H1 (cell line): ENCODE measurements around the gene HMG20A.

Experiments
- EP300 ChIP-seq, 2 experiments: IDR thresholded peaks; 1 replicate in 1 of 2; 2 replicates in 1 of 2; pipeline ENCODE4 v1.6.1; 2011 to 2012; ENCODE audit warnings: low read depth in 2 of 2, low read length in 2 of 2, mild to moderate bottlenecking in 2 of 2, borderline replicate concordance in 1 of 2, inconsistent platforms in 1 of 2, moderate library complexity in 1 of 2
- JUND ChIP-seq: IDR thresholded peaks from 2 replicates; pipeline ENCODE4 v1.6.1; 2011; ENCODE audit warnings: mild to moderate bottlenecking, improper control_type of control experiment, low read length
- TF ChIP-seq, protein P1 (sequence below): fragments of 300-600 bp; sonication (generic); IDR thresholded peaks from 2 replicates; pipeline ENCODE4 v1.7.1; 2012; ENCODE audit warnings: low read length, moderate library complexity, mild to moderate bottlenecking, inconsistent platforms; ENCODE audit not compliant: insufficient replicate concordance
- TF ChIP-seq, protein P2 (sequence below), 3 experiments: IDR thresholded peaks; 1 replicate in 2 of 3; 2 replicates in 1 of 3; pipeline versions ENCODE4 v1.5.1 to v1.6.1; 2011; ENCODE audit warnings: low read length in 3 of 3, mild to moderate bottlenecking in 3 of 3, inconsistent platforms in 2 of 3, low read depth in 1 of 3, moderate library complexity in 1 of 3; ENCODE audit not compliant: insufficient read depth in 1 of 3; ENCODE audit errors: control extremely low read depth in 1 of 3

GRCh38 chr15:77454265-77454664, 33.6 kb downstream of the HMG20A start:
- no peak for TF ChIP-seq EP300 (IDR thresholded peaks at IDR 0.05; ENCODE audit: borderline replicate concordance in 1 of 2, low read depth in 2 of 2, low read length in 2 of 2)
- TF ChIP-seq JUND = no peak
- TF ChIP-seq, protein P1, sequence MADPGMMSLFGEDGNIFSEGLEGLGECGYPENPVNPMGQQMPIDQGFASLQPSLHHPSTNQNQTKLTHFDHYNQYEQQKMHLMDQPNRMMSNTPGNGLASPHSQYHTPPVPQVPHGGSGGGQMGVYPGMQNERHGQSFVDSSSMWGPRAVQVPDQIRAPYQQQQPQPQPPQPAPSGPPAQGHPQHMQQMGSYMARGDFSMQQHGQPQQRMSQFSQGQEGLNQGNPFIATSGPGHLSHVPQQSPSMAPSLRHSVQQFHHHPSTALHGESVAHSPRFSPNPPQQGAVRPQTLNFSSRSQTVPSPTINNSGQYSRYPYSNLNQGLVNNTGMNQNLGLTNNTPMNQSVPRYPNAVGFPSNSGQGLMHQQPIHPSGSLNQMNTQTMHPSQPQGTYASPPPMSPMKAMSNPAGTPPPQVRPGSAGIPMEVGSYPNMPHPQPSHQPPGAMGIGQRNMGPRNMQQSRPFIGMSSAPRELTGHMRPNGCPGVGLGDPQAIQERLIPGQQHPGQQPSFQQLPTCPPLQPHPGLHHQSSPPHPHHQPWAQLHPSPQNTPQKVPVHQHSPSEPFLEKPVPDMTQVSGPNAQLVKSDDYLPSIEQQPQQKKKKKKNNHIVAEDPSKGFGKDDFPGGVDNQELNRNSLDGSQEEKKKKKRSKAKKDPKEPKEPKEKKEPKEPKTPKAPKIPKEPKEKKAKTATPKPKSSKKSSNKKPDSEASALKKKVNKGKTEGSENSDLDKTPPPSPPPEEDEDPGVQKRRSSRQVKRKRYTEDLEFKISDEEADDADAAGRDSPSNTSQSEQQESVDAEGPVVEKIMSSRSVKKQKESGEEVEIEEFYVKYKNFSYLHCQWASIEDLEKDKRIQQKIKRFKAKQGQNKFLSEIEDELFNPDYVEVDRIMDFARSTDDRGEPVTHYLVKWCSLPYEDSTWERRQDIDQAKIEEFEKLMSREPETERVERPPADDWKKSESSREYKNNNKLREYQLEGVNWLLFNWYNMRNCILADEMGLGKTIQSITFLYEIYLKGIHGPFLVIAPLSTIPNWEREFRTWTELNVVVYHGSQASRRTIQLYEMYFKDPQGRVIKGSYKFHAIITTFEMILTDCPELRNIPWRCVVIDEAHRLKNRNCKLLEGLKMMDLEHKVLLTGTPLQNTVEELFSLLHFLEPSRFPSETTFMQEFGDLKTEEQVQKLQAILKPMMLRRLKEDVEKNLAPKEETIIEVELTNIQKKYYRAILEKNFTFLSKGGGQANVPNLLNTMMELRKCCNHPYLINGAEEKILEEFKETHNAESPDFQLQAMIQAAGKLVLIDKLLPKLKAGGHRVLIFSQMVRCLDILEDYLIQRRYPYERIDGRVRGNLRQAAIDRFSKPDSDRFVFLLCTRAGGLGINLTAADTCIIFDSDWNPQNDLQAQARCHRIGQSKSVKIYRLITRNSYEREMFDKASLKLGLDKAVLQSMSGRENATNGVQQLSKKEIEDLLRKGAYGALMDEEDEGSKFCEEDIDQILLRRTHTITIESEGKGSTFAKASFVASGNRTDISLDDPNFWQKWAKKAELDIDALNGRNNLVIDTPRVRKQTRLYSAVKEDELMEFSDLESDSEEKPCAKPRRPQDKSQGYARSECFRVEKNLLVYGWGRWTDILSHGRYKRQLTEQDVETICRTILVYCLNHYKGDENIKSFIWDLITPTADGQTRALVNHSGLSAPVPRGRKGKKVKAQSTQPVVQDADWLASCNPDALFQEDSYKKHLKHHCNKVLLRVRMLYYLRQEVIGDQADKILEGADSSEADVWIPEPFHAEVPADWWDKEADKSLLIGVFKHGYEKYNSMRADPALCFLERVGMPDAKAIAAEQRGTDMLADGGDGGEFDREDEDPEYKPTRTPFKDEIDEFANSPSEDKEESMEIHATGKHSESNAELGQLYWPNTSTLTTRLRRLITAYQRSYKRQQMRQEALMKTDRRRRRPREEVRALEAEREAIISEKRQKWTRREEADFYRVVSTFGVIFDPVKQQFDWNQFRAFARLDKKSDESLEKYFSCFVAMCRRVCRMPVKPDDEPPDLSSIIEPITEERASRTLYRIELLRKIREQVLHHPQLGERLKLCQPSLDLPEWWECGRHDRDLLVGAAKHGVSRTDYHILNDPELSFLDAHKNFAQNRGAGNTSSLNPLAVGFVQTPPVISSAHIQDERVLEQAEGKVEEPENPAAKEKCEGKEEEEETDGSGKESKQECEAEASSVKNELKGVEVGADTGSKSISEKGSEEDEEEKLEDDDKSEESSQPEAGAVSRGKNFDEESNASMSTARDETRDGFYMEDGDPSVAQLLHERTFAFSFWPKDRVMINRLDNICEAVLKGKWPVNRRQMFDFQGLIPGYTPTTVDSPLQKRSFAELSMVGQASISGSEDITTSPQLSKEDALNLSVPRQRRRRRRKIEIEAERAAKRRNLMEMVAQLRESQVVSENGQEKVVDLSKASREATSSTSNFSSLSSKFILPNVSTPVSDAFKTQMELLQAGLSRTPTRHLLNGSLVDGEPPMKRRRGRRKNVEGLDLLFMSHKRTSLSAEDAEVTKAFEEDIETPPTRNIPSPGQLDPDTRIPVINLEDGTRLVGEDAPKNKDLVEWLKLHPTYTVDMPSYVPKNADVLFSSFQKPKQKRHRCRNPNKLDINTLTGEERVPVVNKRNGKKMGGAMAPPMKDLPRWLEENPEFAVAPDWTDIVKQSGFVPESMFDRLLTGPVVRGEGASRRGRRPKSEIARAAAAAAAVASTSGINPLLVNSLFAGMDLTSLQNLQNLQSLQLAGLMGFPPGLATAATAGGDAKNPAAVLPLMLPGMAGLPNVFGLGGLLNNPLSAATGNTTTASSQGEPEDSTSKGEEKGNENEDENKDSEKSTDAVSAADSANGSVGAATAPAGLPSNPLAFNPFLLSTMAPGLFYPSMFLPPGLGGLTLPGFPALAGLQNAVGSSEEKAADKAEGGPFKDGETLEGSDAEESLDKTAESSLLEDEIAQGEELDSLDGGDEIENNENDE = no peak
- TF ChIP-seq, protein P2, sequence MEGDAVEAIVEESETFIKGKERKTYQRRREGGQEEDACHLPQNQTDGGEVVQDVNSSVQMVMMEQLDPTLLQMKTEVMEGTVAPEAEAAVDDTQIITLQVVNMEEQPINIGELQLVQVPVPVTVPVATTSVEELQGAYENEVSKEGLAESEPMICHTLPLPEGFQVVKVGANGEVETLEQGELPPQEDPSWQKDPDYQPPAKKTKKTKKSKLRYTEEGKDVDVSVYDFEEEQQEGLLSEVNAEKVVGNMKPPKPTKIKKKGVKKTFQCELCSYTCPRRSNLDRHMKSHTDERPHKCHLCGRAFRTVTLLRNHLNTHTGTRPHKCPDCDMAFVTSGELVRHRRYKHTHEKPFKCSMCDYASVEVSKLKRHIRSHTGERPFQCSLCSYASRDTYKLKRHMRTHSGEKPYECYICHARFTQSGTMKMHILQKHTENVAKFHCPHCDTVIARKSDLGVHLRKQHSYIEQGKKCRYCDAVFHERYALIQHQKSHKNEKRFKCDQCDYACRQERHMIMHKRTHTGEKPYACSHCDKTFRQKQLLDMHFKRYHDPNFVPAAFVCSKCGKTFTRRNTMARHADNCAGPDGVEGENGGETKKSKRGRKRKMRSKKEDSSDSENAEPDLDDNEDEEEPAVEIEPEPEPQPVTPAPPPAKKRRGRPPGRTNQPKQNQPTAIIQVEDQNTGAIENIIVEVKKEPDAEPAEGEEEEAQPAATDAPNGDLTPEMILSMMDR (IDR thresholded peaks at IDR 0.05; ENCODE audit: control extremely low read depth in 1 of 3, insufficient read depth in 1 of 3, low read depth in 1 of 3, low read length in 3 of 3) = no peak
